Measurements from ENCODE around the gene NRF1. TPM values are rescaled to one million over a fixed set of nuclear protein-coding genes. Genes with fewer than 3 reads are reported as not detected.
A peak's percentile ranks its signal among the peaks of the same experiment; 100 is the strongest.

The NRF1 gene
- total RNA-seq, 1 donor from 2014 or later = 19.3 TPM

DNA sequence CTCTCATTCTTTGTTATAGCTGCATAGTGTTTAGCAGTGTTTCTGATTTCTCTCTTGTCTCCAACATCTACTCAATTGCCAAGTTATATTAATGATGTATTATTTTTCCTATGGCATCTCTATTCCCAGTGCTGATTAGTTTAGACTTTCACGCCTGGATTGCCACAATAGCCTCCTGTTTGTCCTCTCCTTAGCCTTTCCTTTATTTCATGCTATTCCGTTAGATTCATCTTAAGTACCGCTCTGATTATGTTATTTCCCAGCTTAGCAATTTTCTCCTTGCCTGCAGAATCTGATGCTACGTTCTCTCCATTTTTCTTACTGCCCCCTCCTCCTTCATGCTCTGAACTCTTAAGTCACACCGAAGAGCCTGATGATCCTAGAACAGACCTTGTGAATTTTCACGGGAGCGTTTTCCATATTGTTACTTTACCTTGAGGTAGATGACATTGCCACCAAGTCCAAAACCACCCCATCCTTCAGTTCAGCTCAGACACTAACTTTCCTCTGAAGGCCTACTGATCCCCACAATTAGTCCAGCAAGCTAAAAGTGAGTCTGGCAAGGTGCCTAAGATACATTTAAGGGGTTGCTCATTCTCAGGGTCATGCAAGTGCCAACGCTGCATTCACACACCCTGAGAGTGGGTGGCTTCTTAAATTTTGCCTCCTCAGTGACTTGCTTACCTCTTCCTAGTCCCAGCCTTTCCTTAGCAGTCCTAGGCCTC is 6.6 kb upstream of the NRF1 start:
- TF ChIP-seq, protein P1, sequence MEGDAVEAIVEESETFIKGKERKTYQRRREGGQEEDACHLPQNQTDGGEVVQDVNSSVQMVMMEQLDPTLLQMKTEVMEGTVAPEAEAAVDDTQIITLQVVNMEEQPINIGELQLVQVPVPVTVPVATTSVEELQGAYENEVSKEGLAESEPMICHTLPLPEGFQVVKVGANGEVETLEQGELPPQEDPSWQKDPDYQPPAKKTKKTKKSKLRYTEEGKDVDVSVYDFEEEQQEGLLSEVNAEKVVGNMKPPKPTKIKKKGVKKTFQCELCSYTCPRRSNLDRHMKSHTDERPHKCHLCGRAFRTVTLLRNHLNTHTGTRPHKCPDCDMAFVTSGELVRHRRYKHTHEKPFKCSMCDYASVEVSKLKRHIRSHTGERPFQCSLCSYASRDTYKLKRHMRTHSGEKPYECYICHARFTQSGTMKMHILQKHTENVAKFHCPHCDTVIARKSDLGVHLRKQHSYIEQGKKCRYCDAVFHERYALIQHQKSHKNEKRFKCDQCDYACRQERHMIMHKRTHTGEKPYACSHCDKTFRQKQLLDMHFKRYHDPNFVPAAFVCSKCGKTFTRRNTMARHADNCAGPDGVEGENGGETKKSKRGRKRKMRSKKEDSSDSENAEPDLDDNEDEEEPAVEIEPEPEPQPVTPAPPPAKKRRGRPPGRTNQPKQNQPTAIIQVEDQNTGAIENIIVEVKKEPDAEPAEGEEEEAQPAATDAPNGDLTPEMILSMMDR (IDR thresholded peaks at IDR 0.05) = no peak
- Histone ChIP-seq H3K27me3 (no peaks in the 10 kb centered on the region), H3K9me3 (no peaks in the 10 kb centered on the region), H3K4me1 (peaks cover 3% of the 10 kb centered on the region), H3K4me3 (no peak overlapping the region), H3K27ac (no peak overlapping the region), H3K36me3 (peaks cover 4% of the 10 kb centered on the region)
- no peak for ATAC-seq
- DNase-seq = no peak
- intact Hi-C loops (cut with DNase I) = no loop called here

DNA sequence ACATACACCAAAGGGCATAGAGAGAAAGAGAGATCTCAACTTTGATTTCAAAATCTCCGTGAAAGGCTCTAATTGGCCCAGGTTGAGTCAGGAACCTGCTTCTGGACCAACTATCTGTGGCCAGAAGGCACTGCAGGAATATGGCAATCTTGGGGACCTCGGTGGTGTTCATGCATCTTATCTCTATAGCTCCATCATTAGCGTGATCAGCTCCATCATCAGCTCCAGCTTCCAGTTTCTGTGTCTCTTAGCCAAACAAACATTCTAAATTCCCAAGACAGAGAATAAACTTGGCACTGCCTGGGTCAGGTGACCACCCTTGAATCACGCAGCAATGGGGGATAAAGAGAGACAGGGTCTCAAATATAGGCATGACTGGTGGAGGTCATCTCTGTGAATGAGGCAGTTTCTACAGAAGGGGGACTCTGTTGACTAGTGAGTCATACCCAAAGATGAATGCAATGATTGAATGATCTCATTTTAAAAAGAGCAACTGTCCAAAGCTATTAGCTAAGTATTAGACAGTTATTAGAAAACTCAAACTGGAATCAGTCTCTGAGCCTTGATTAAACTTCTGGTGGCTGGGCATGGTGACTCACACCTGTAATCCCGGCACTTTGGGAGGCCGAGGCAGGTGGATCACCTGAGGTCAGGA is 5.4 kb upstream of the NRF1 start:
- Histone ChIP-seq H3K4me1 (peaks cover 13% of the 10 kb centered on the region), H3K36me3 (peaks cover 4% of the 10 kb centered on the region), H3K27ac (no peak overlapping the region), H3K9me3 (no peaks in the 10 kb centered on the region), H3K4me3 (no peak overlapping the region), H3K27me3 (no peaks in the 10 kb centered on the region)
- intact Hi-C loops (cut with DNase I) = no loop called here
- ATAC-seq (no peak), DNase-seq (no peak)
- TF ChIP-seq, protein P1 (IDR thresholded peaks at IDR 0.05) = no peak

DNA sequence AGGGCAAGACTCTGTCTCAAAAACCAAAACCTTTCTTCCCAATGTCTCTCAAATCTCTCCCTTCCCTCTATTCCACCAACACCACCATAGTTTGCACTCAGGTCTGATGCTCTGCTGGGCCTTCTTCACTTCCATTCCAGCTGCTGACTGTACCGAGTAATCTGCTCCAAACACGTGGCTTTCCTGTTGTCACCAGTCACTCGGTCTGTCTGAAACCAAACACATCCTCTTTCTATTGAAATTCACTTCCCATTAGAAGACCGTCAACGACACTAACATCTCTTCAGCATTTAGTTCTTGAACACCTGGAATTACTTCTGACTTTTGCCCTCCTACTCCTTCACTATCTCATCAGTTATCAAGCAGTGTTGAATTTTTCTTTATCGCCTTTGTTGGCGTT is 4.7 kb upstream of the NRF1 start:
- Histone ChIP-seq H3K4me3 (no peak overlapping the region), H3K9me3 (no peaks in the 10 kb centered on the region), H3K36me3 (peaks cover 4% of the 10 kb centered on the region), H3K27ac (no peak overlapping the region), H3K27me3 (no peaks in the 10 kb centered on the region), H3K4me1 (peaks cover 13% of the 10 kb centered on the region)
- intact Hi-C loops (cut with DNase I) = no loop called here
- DNase-seq = no peak
- ATAC-seq = peak; percentile 8
- TF ChIP-seq, protein P1 (IDR thresholded peaks at IDR 0.05) = no peak

DNA sequence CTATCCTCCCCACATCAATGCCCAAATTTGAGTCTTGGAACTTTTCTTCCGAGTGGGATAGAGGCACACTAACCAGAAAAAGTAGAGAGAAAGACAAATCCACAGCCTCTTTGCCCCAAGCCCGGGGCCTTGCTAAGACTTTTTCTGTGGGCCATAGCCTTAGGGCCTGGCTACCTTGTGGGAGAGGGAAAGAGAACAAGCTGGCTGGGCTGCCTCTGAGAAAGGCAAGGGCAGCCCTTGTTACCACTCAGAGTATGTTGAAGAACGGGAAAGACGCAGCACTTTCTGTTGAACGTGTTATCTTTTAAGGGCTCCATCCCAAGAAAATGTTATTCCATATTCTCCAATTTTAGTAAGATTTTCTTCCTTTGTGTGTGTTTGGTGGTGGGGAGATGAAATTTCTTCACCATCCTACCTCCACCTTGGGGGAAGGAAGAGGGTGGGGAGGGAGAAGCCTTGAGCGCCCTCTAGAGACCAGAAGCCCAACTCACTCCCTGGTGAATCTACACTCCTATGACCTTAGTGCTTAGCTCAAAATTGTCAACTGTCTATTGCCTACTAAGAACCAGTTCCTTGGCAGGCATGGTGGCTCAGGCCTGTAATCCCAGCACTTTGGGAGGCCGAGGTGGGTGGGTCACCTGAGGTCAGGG is 3.9 kb upstream of the NRF1 start:
- intact Hi-C loops (cut with DNase I) = no loop called here
- TF ChIP-seq, protein P1 (IDR thresholded peaks at IDR 0.05) = peak; percentile 37
- Histone ChIP-seq H3K4me3 (no peak overlapping the region), H3K9me3 (no peaks in the 10 kb centered on the region), H3K27me3 (no peaks in the 10 kb centered on the region), H3K27ac (no peak overlapping the region), H3K4me1 (peaks cover 13% of the 10 kb centered on the region), H3K36me3 (peaks cover 4% of the 10 kb centered on the region)
- DNase-seq (no peak), ATAC-seq (no peak)

DNA sequence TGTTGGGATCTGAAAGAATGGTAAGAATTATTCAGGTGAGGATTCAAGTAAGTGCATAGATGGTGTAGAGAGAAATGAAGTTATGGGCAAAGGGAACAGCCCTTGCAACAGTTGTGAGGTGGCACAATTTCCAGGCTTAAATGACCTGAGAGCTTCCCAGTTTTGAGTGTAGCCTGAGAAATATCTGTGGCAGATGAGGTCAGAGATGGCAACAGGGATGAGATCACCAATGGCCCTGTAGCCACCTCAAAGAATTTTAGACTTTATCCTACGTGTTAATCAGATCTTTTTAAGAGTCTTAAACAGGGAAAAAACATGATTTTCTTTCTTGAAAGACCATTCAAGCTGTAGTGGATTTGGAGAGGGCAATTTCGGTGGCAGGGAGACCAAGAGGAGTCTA is 1.9 kb upstream of the NRF1 start:
- H3K4me3 ChIP-seq = no peak overlapping the region
- ATAC-seq (no peak), DNase-seq (no peak)
- TF ChIP-seq, protein P1 (IDR thresholded peaks at IDR 0.05) = no peak
- no peak overlapping the region for H3K27ac ChIP-seq
- H3K36me3 ChIP-seq = peaks cover 4% of the 10 kb centered on the region
- peaks cover 27% of the 10 kb centered on the region for H3K4me1 ChIP-seq
- no peaks in the 10 kb centered on the region for H3K9me3 ChIP-seq
- H3K27me3 ChIP-seq = no peaks in the 10 kb centered on the region
- intact Hi-C loops (cut with DNase I) = no loop called here
